Stomach (tissue), 9 donors: ENCODE measurements around the gene NKTR. TPM values are rescaled to one million over a fixed set of nuclear protein-coding genes. Genes with fewer than 3 reads are reported as not detected.

Source experiments
- DNase-seq, 2 donors: peaks; one replicate each; pipeline versions ENCODE4 v3.0.0 to v3.0.0-alpha.2; 2013 to 2019
- H3K27ac ChIP-seq, 5 donors: fragments of 200-600 bp in 4 of 5; sonication (generic) in 4 of 5; one replicate each; pipeline ENCODE4 v1.5.1; 2013 to 2019; ENCODE audit warnings: mild to moderate bottlenecking in 1 of 5, moderate library complexity in 1 of 5
- H3K27me3 ChIP-seq, 3 donors: fragments of 200-600 bp; sonication (generic); one replicate each; pipeline ENCODE4 v1.5.1; 2017 to 2019; ENCODE audit warnings: mixed run types in 1 of 3
- H3K36me3 ChIP-seq, 4 donors: fragments of 200-600 bp; sonication (generic); 1 replicate in 3 of 4; 2 replicates in 1 of 4; pipeline ENCODE4 v1.5.1; 2016 to 2019
- H3K4me1 ChIP-seq, 4 donors: fragments of 200-600 bp; sonication (generic); one replicate each; pipeline ENCODE4 v1.5.1; 2016 to 2019
- H3K4me3 ChIP-seq, 4 donors: fragments of 200-600 bp; sonication (generic) in 3 of 4; one replicate each; pipeline ENCODE4 v1.5.1; 2016 to 2019; ENCODE audit warnings: mild to moderate bottlenecking in 1 of 4
- H3K9me3 ChIP-seq, 4 donors: fragments of 200-600 bp; sonication (generic); one replicate each; pipeline ENCODE4 v1.5.1; 2016 to 2019
- CTCF ChIP-seq, 7 experiments: fragments of 450-650 bp in 4 of 7; fragments of 200-600 bp in 3 of 7; sonication (generic) in 3 of 7; IDR thresholded peaks; one replicate each; pipeline ENCODE4 v1.5.1; 2016 to 2019; ENCODE audit warnings: antibody characterized with exemption in 7 of 7, control low read depth in 2 of 7, mild to moderate bottlenecking in 1 of 7
- EP300 ChIP-seq: sonication (generic); formaldehyde crosslinking; IDR thresholded peaks from one replicate; pipeline ENCODE4 v1.6.1; 2017; ENCODE audit warnings: antibody characterized with exemption
- POLR2A ChIP-seq, 4 donors: fragments of 450-650 bp; IDR thresholded peaks; one replicate each; pipeline ENCODE4 v1.6.1; 2016; ENCODE audit warnings: antibody characterized with exemption in 4 of 4, control low read depth in 2 of 4, mild to moderate bottlenecking in 1 of 4, moderate library complexity in 1 of 4
- POLR2AphosphoS5 ChIP-seq, 3 donors: sonication (generic); formaldehyde crosslinking; IDR thresholded peaks; one replicate each; pipeline ENCODE4 v1.6.1; 2016; ENCODE audit warnings: antibody characterized with exemption in 3 of 3
- WGBS, 5 donors: extraction: QIAGEN DNeasy Blood & Tissue Kit in 3 of 5; methylation state at CpG; one replicate each; pipeline versions ENCODE4 v1.1.5 to v1.1.7; 2013 to 2018; 5-methylcytosine and 5-hydroxymethylcytosine counted together
- intact Hi-C: fragments of 100-400 bp; cut with DNase I; formaldehyde crosslinking; loops from one replicate; pipeline ENCODE4 v1.15.1; 2023; ENCODE audit warnings: low total_unique reads
- polyA plus RNA-seq, 3 donors: library from polyadenylated mRNA; stranded (reverse); fragments of 200-250 nt; gene quantifications; one replicate each; pipeline ENCODE4 v1.2.3, GENCODE V29; 2013
- total RNA-seq, 5 donors: library from RNA; depleted of rRNA; stranded (reverse); fragments of >200 nt; gene quantifications; one replicate each; pipeline versions ENCODE4 v1.1.0 to v1.2.3, GENCODE V29; 2014 to 2016
- donor health status: healthy with polysubstance abuse.
- donor health status: Bipolar disorder and iron deficiency.
- donor health status: healthy.

NKTR gene
- total and polyA plus RNA-seq, 8 donors, result 3.8 to 488 (median 106) TPM

GRCh38 chr3:42685363-42685881 lies 84.9 kb downstream of the NKTR start, which contains the start of gene KLHL40:
Gene KLHL40, plus strand, starts transcription at chr3:42685537. Its CDS starts 82 bp downstream, at chr3:42685619.
- Histone ChIP-seq H3K27ac (peak within 1 kb of the TSS in 1 of 5 donors; percentile 68), H3K27me3 (peaks cover 0 to 35% (median 16%) of the 10 kb centered on the region in 3 donors), H3K36me3 (no peaks in the 10 kb centered on the region), H3K4me1 (peaks cover 0 to 32% (median 15%) of the 10 kb centered on the region in 4 donors), H3K4me3 (peak within 1 kb of the TSS; percentile 14 to 27 (median 22)), H3K9me3 (no peaks in the 10 kb centered on the region)
- no peak for DNase-seq
- intact Hi-C loops, result no loop called here
- 39 to 92% (median 61%) methylated on average over 9 to 34 of the region's 34 CpGs for whole genome bisulfite sequencing, 5 donors
- TF ChIP-seq POLR2AphosphoS5 (IDR thresholded peaks at IDR 0.05), result no peak
- no peak for TF ChIP-seq CTCF (IDR thresholded peaks at IDR 0.05)
- no peak for TF ChIP-seq EP300
- TF ChIP-seq POLR2A (IDR thresholded peaks at IDR 0.05), result no peak

- Histone ChIP-seq H3K4me1 (peaks cover 0 to 32% (median 15%) of the 10 kb centered on the region in 4 donors), H3K36me3 (no peaks in the 10 kb centered on the region), H3K27ac (no peak overlapping the region), H3K9me3 (no peaks in the 10 kb centered on the region), H3K27me3 (peaks cover 0 to 35% (median 16%) of the 10 kb centered on the region in 3 donors), H3K4me3 (peak overlapping the region; percentile 14 to 27 (median 22))
- intact Hi-C loops, result no loop called here
- WGBS, 5 donors, result 30 to 57% (median 43%) methylated on average over 70 to 80 of the region's 80 CpGs
- DNase-seq, result peak in 1 of 2 donors; percentile 28
- TF ChIP-seq POLR2A (IDR thresholded peaks at IDR 0.05) (no peak), POLR2AphosphoS5 (IDR thresholded peaks at IDR 0.05) (no peak), CTCF (IDR thresholded peaks at IDR 0.05) (no peak), EP300 (no peak)
Measured at GRCh38 chr3:42685891-42686820, 85.7 kb downstream of the NKTR start.

- Histone ChIP-seq H3K27me3 (peaks cover 0 to 35% (median 16%) of the 10 kb centered on the region in 3 donors), H3K4me1 (peaks cover 0 to 32% (median 15%) of the 10 kb centered on the region in 4 donors), H3K4me3 (no peak overlapping the region), H3K9me3 (no peaks in the 10 kb centered on the region), H3K36me3 (no peaks in the 10 kb centered on the region), H3K27ac (no peak overlapping the region)
- DNase-seq, result no peak
- 86 to 92% (median 88%) methylated on average over 7 of the region's 7 CpGs for WGBS, 5 donors
- TF ChIP-seq EP300 (no peak), POLR2AphosphoS5 (IDR thresholded peaks at IDR 0.05) (no peak), POLR2A (IDR thresholded peaks at IDR 0.05) (no peak), CTCF (IDR thresholded peaks at IDR 0.05) (no peak)
- intact Hi-C loops, result no loop called here
Measured at GRCh38 chr3:42686832-42687650, 86.6 kb downstream of the NKTR start.

GRCh38 chr3:42688016-42688415 lies 87.5 kb downstream of the NKTR start:
- H3K9me3 ChIP-seq, result no peaks in the 10 kb centered on the region
- no peak for DNase-seq
- H3K4me3 ChIP-seq, result no peak overlapping the region
- intact Hi-C loops, result no loop called here
- TF ChIP-seq POLR2AphosphoS5 (IDR thresholded peaks at IDR 0.05) (no peak), CTCF (IDR thresholded peaks at IDR 0.05) (no peak), EP300 (no peak), POLR2A (IDR thresholded peaks at IDR 0.05) (no peak)
- H3K27ac ChIP-seq, result no peak overlapping the region
- peaks cover 0 to 35% (median 16%) of the 10 kb centered on the region in 3 donors for H3K27me3 ChIP-seq
- peaks cover 0 to 32% (median 15%) of the 10 kb centered on the region in 4 donors for H3K4me1 ChIP-seq
- no peaks in the 10 kb centered on the region for H3K36me3 ChIP-seq
- 87 to 90% (median 88%) methylated on average over 9 to 15 of the region's 15 CpGs for WGBS, 5 donors
